Hepatocyte (in vitro differentiated cells): ENCODE data around the gene A2ML1. TPM values are rescaled to one million over a fixed set of nuclear protein-coding genes. Genes with fewer than 3 reads are reported as not detected.
"Not testable (repeated sequence)": the region's sequence is repeated elsewhere in the genome, so short reads cannot be mapped to it uniquely, and the experiment has no call there.

Experiments
- DNase-seq: peaks from one replicate; pipeline ENCODE4 v3.0.0-alpha.2; 2016; ENCODE audit warnings: low spot score
- H2AFZ ChIP-seq: fragments of 200-600 bp; sonication (generic); 2 replicates; pipeline ENCODE4 v1.6.0; 2016; ENCODE audit warnings: antibody characterized with exemption, mild to moderate bottlenecking
- H3K27ac ChIP-seq: fragments of 200-600 bp; sonication (generic); 2 replicates; pipeline ENCODE4 v1.5.1; 2016; ENCODE audit warnings: mild to moderate bottlenecking
- H3K27me3 ChIP-seq: fragments of 200-600 bp; sonication (generic); 2 replicates; pipeline ENCODE4 v1.6.1; 2016
- H3K36me3 ChIP-seq: fragments of 200-600 bp; sonication (generic); replicated peaks from 2 replicates; pipeline ENCODE4 v1.5.1; 2016; ENCODE audit warnings: low read depth; ENCODE audit not compliant: insufficient read depth
- H3K4me1 ChIP-seq: fragments of 200-600 bp; sonication (generic); 2 replicates; pipeline ENCODE4 v1.5.1; 2016; ENCODE audit warnings: mild to moderate bottlenecking, moderate library complexity; ENCODE audit not compliant: insufficient read depth
- H3K4me2 ChIP-seq: fragments of 200-600 bp; sonication (generic); 2 replicates; pipeline ENCODE4 v1.6.0; 2016
- H3K4me3 ChIP-seq: fragments of 200-600 bp; sonication (generic); 2 replicates; pipeline ENCODE4 v1.5.1; 2016; ENCODE audit warnings: mild to moderate bottlenecking
- H3K79me2 ChIP-seq: fragments of 200-600 bp; sonication (generic); 2 replicates; pipeline ENCODE4 v1.6.0; 2017; ENCODE audit warnings: mild to moderate bottlenecking
- H3K9me2 ChIP-seq: fragments of 200-600 bp; sonication (generic); replicated peaks from 2 replicates; pipeline ENCODE4 v1.6.0; 2017; ENCODE audit warnings: mild to moderate bottlenecking; ENCODE audit not compliant: insufficient read depth
- H3K9me3 ChIP-seq: fragments of 200-600 bp; sonication (generic); 2 replicates; pipeline ENCODE4 v1.5.1; 2016; ENCODE audit warnings: low read depth, mild to moderate bottlenecking
- H4K20me1 ChIP-seq: fragments of 200-600 bp; sonication (generic); 2 replicates; pipeline ENCODE4 v1.6.0; 2016; ENCODE audit warnings: mild to moderate bottlenecking; ENCODE audit not compliant: insufficient read depth, poor library complexity, severe bottlenecking
- CTCF ChIP-seq: fragments of 200-600 bp; sonication (generic); IDR thresholded peaks from 2 replicates; pipeline ENCODE4 v1.5.1; 2016; ENCODE audit warnings: antibody characterized with exemption, mild to moderate bottlenecking; ENCODE audit not compliant: poor library complexity
- EZH2 ChIP-seq: fragments of 200-600 bp; sonication (generic); IDR thresholded peaks from 2 replicates; pipeline ENCODE4 v1.6.1; 2016; ENCODE audit warnings: antibody characterized with exemption, mild to moderate bottlenecking, borderline replicate concordance
- EZH2phosphoT487 ChIP-seq: fragments of 200-600 bp; sonication (generic); IDR thresholded peaks from one replicate; pipeline ENCODE4 v1.6.1; 2018; ENCODE audit warnings: antibody characterized with exemption, mild to moderate bottlenecking, low read depth, moderate library complexity; ENCODE audit not compliant: unreplicated experiment, severe bottlenecking
- WGBS: methylation state at CpG from one replicate; pipeline ENCODE4 v1.1.6; 2016; ENCODE audit warnings: low lambda C conversion rate; ENCODE audit errors: missing lambda C conversion rate; 5-methylcytosine and 5-hydroxymethylcytosine counted together
- polyA plus RNA-seq: library from polyadenylated mRNA; unstranded; fragments of >200 nt; fragmentation: Nextera tagmentation; extraction: Ambion mirVana; gene quantifications from 2 replicates; pipeline ENCODE4 v1.2.1, GENCODE V29; 2016
- total RNA-seq: library from RNA; depleted of rRNA; stranded (reverse); fragments of >200 nt; gene quantifications from 2 replicates; pipeline ENCODE4 v1.2.3, GENCODE V29; 2014

The A2ML1 gene
- total and polyA plus RNA-seq, 2 experiments from 2014 or later = 1.0 to 1.1 TPM

- WGBS = 91% methylated on average over 1 of the region's 1 CpG
- Histone ChIP-seq H3K4me3 (no peak overlapping the region), H3K27ac (no peak overlapping the region), H2AFZ (no peak overlapping the region), H4K20me1 (no peaks in the 10 kb centered on the region), H3K4me1 (no peaks in the 10 kb centered on the region), H3K79me2 (no peaks in the 10 kb centered on the region), H3K36me3 (no peaks in the 10 kb centered on the region), H3K27me3 (no peaks in the 10 kb centered on the region), H3K4me2 (no peak overlapping the region), H3K9me2 (no peaks in the 10 kb centered on the region), H3K9me3 (no peaks in the 10 kb centered on the region)
- no peak for TF ChIP-seq CTCF
- no peak for TF ChIP-seq EZH2phosphoT487
- TF ChIP-seq EZH2 = no peak
- no peak for DNase-seq
Observed at GRCh38 chr12:8817856-8818255, 4.6 kb upstream of the A2ML1 start.

- H3K4me1 ChIP-seq = no peaks in the 10 kb centered on the region
- WGBS = 95% methylated on average over 2 of the region's 2 CpGs
- TF ChIP-seq EZH2phosphoT487 (no peak), CTCF (no peak), EZH2 (no peak)
- no peaks in the 10 kb centered on the region for H4K20me1 ChIP-seq
- no peak overlapping the region for H3K4me3 ChIP-seq
- H3K4me2 ChIP-seq = no peak overlapping the region
- no peaks in the 10 kb centered on the region for H3K79me2 ChIP-seq
- DNase-seq = no peak
- H2AFZ ChIP-seq = no peak overlapping the region
- no peaks in the 10 kb centered on the region for H3K36me3 ChIP-seq
- no peaks in the 10 kb centered on the region for H3K9me3 ChIP-seq
- H3K27ac ChIP-seq = no peak overlapping the region
- H3K27me3 ChIP-seq = no peaks in the 10 kb centered on the region
- H3K9me2 ChIP-seq = no peaks in the 10 kb centered on the region
Observed at GRCh38 chr12:8818526-8818925, 3.9 kb upstream of the A2ML1 start.

GRCh38 chr12:8819666-8819980 lies 2.8 kb upstream of the A2ML1 start:
- Histone ChIP-seq H2AFZ (no peak overlapping the region), H3K9me3 (no peaks in the 10 kb centered on the region), H3K9me2 (no peaks in the 10 kb centered on the region), H3K4me2 (no peak overlapping the region), H3K27ac (no peak overlapping the region), H3K36me3 (no peaks in the 10 kb centered on the region), H3K27me3 (no peaks in the 10 kb centered on the region), H3K4me3 (no peak overlapping the region), H3K79me2 (no peaks in the 10 kb centered on the region), H4K20me1 (no peaks in the 10 kb centered on the region), H3K4me1 (no peaks in the 10 kb centered on the region)
- WGBS = 28% methylated on average over 5 of the region's 5 CpGs
- TF ChIP-seq EZH2phosphoT487 = no peak
- no peak for TF ChIP-seq EZH2
- no peak for TF ChIP-seq CTCF
- no peak for DNase-seq

- not testable (repeated sequence) for H2AFZ ChIP-seq, H3K9me3 ChIP-seq, H3K36me3 ChIP-seq, H3K4me2 ChIP-seq, H3K4me1 ChIP-seq, H3K27me3 ChIP-seq, DNase-seq, H4K20me1 ChIP-seq, H3K79me2 ChIP-seq, H3K27ac ChIP-seq, H3K9me2 ChIP-seq, H3K4me3 ChIP-seq
- WGBS = 79% methylated on average over 8 of the region's 8 CpGs
Observed at GRCh38 chr12:8820676-8821407, 1.6 kb upstream of the A2ML1 start.
